ENCODE results near the gene ALG9. TPM values are rescaled to one million over a fixed set of nuclear protein-coding genes. Genes with fewer than 3 reads are reported as not detected.

Gene ALG9
- 19.1 and 27.8 TPM in 2 replicates for total RNA-seq (2021)
- percentile 49 among the genes with signal in this experiment for Bru-seq, nascent RNA
- percentile 66 among the genes with signal in this experiment for BruChase-seq, experiment 1, labeled RNA remaining after a 2-hour chase
- BruChase-seq, experiment 2, labeled RNA remaining after a 6-hour chase: percentile 80 among the genes with signal in this experiment
- long read RNA-seq, transcript ALG9-214 (15 exons, 2,028 nt): major isoform, 9 of 26 reads
- long read RNA-seq, partial matches to known transcripts: 1 of 26 reads
- long read RNA-seq, other reads (novel, unspliced or antisense): 8 of 26 reads

- POLR2A ChIA-PET (ENCODE audit: unreplicated experiment): interaction anchor here (0.6 to 1.1 kb wide), 4 partner anchors 24 to 88 kb away, joined by 3 to 10 read pairs (median 5); no protein-coding TSS in a partner anchor
- Histone ChIP-seq H3K27ac (peak within 1 kb of the TSS; percentile 17; the same call in 1 of the 2 replicates), H3F3A (ENCODE audit: insufficient read depth, low read depth) (peaks cover 9% of the 10 kb centered on the region), H3K4me1 (replicated peaks; ENCODE audit: insufficient read depth) (peaks cover 13% of the 10 kb centered on the region), H3K9me2 (ENCODE audit: insufficient read depth) (no peaks in the 10 kb centered on the region), H3K4me2 (peak within 1 kb of the TSS; percentile 92), H2AFZ (peak within 1 kb of the TSS; percentile 92), H4K20me1 (ENCODE audit: insufficient read depth) (no peaks in the 10 kb centered on the region), H3K27me3 (ENCODE audit: insufficient read depth, low read depth) (no peaks in the 10 kb centered on the region), H3K79me2 (ENCODE audit: low read depth) (0 out of 2 replicates have a peak, but pooled peaks cover 8% of the 10 kb centered on the region), H3K36me3 (ENCODE audit: low read depth) (peaks cover 7% of the 10 kb centered on the region; the same call in 1 of the 2 replicates), H3K4me3 (peak within 1 kb of the TSS; percentile 99), H3K9me3 (ENCODE audit: insufficient read depth, low read depth) (no peaks in the 10 kb centered on the region)
- CTCF ChIA-PET: interaction anchor here (0.6 to 1.6 kb wide), 6 partner anchors 9 to 111 kb away, joined by 3 to 13 read pairs (median 5); no protein-coding TSS in a partner anchor
- TF ChIP-seq CTCF (conservative IDR thresholded peaks at IDR 0.05): peak; percentile 68
- no peak for TF ChIP-seq EZH2 (IDR thresholded peaks at IDR 0.05; ENCODE audit: low read depth)
- no TSS peak for BruUV-seq (replicated peaks)
- intact Hi-C loops (cut with micrococcal nuclease; ENCODE audit: unreplicated experiment): loop anchor here (10.0 kb wide), 1 partner anchor 294 kb away; the partner anchor contains the start of genes IL18 and TEX12
- DNase-seq: peak; percentile 56 to 80
Measured at GRCh38 chr11:111870886-111871692, at the start of gene ALG9. Gene ALG9, minus strand, starts transcription at chr11:111871581. Its CDS starts 99 bp downstream, at chr11:111871482.

- Histone ChIP-seq H3F3A (ENCODE audit: insufficient read depth, low read depth) (peaks cover 38% of the 10 kb centered on the region), H3K4me1 (replicated peaks; ENCODE audit: insufficient read depth) (peaks cover 39% of the 10 kb centered on the region), H3K27me3 (ENCODE audit: insufficient read depth, low read depth) (no peaks in the 10 kb centered on the region), H3K4me3 (no peak overlapping the region), H3K9me3 (ENCODE audit: insufficient read depth, low read depth) (no peaks in the 10 kb centered on the region), H4K20me1 (ENCODE audit: insufficient read depth) (no peaks in the 10 kb centered on the region), H2AFZ (no peak overlapping the region), H3K36me3 (ENCODE audit: low read depth) (no peaks in the 10 kb centered on the region), H3K27ac (no peak overlapping the region), H3K9me2 (ENCODE audit: insufficient read depth) (peaks cover 3% of the 10 kb centered on the region; the same call in 1 of the 2 replicates), H3K4me2 (no peak overlapping the region), H3K79me2 (ENCODE audit: low read depth) (no peaks in the 10 kb centered on the region)
- no TSS peak for BruUV-seq (replicated peaks)
- TF ChIP-seq CTCF (conservative IDR thresholded peaks at IDR 0.05): no peak
- TF ChIP-seq EZH2 (IDR thresholded peaks at IDR 0.05; ENCODE audit: low read depth): no peak
- POLR2A ChIA-PET (ENCODE audit: unreplicated experiment): no interaction called here
- intact Hi-C loops (cut with micrococcal nuclease; ENCODE audit: unreplicated experiment): no loop called here
- DNase-seq: no peak
- CTCF ChIA-PET: no interaction called here
Measured at GRCh38 chr11:111920908-111921307, 49.5 kb upstream of the ALG9 start.
